Inferior parietal cortex (tissue), 1 donor: ENCODE measurements around the gene GRIK3.
"Not testable (repeated sequence)": the region's sequence is repeated elsewhere in the genome, so short reads cannot be mapped to it uniquely, and the experiment has no call there.

Experiments used
- DNase-seq: peaks from one replicate; pipeline ENCODE4 v3.0.0-alpha.2; 2016; ENCODE audit errors: extremely low spot score

The GRIK3 gene

DNA sequence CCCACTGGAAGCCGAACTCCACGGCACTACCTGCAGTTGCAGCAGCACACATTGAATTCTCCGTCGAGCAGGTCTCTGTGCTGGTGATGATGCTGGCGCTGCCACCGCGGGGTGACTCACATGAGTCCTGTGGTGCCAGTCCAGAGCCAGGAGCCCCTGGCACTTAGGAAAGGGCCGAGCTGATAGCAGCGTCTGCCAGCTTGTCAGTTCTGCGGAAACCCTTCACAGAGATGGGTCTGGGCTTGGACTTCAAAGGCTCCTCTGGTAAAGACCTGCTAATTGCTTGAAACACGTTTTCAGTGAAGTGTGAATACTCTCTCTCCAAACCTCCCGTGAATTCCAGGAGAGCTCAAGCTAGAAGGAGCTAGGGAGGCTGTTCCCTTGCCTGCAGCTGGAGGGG is 92.2 kb downstream of the GRIK3 start:
- DNase-seq: no peak

DNA sequence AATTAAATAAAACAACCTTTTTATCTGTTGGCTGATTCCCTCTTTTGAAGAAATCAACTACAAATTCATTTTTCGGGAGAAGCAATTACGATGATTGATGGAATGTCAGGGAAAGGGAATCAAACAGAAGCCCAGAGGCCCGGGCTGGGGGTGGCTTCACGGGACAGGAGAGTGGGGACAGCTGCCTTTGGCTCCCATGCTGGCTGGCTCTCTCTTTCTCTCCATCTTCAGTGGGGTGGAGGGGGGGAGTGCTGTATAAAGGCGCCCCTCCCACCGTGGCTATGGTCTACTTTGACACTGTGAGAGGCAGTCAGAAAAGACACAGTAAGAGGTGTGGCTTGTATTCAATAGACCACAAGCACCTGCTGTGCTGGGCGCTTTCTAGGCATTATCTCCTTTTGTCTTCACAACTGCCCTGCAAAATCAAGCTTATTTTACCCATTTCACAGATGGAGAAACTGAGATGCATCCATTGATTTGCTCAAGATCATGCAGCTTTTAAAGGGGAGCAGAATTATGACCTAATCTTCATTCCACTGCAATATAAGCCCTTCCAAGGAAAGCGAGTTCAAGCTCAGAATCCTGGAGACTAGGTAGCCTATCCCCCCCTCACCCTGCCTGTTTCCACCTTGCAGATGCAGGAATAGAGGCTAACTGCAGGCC is 92.9 kb downstream of the GRIK3 start:
- no peak for DNase-seq

DNA sequence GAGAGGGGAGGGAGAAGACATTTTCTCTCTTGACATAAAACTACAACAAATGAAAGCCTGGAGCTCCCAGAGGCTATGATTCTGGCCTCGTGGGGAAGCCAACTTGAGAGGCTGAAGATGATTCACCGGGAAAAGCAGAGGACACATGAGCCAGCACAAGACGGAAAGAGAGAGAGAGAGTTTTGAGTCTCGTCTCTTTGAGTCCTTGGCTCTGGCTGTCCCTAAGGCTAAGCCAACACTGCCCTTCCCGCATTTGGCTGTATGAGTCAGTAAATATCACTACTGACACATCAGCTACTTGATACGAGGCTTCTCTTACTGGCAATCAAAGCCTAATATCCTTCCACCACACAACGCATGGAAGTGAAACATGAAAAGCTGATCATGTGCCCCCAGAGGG is 95.5 kb downstream of the GRIK3 start:
- DNase-seq: no peak

DNA sequence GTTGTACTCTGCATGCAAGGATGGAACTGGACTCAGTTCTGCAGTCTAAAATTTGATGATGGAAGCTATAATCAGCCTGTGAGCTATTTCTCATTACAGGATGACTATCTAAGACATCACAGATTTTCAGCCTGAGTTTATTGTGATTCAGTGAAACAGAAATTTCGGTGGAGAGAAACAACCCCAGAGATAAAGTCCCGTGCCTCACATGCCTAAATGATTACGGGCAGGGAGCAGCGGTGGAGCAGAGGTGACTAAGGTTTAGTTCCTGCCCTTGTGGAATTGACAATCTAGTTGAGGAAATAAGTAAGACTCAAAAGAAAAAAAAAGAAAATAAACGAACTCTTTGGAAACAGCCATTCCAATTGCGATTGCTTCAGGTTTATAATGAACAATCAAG is 96.9 kb downstream of the GRIK3 start:
- DNase-seq: no peak

DNA sequence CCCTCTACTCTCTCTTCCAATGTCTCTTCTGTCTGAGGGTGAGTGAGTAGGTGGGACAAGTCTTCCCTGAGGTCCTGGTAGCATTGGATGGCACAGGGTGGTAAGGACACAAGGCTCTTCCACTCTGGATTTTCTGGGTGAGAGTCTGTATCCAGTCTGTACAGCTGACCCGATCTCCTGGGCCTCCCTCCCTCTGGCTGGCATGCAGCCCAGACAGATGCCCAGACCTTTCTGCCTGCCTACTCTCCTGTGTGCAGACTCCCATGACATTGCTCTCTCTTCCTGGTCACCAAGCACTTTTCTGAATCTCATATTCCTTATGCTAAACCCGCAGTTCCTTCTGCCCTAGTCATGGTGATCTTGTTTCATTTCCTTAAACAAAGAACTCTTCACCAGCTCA is 100.3 kb downstream of the GRIK3 start:
- no peak for DNase-seq

DNA sequence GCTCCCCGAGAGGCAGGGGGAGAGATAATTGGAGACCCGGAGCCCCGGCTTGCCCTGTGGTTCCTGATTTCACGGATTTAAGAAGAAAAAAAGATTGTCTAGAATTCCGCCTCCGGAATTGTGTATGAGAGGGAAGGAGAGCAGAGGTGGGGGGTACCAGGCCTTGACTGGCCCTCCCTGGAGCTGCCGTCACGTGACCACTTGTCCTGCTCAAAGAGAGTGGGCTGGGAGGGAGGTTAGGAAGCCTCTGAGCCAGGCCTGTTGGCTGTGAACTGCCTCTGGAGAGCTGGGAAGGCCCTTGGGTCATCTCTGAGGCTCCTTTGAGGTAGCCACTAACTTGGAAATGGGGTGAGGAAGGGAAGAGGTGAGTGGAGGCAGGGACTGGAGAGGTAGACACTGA is 106.5 kb downstream of the GRIK3 start:
- no peak for DNase-seq

DNA sequence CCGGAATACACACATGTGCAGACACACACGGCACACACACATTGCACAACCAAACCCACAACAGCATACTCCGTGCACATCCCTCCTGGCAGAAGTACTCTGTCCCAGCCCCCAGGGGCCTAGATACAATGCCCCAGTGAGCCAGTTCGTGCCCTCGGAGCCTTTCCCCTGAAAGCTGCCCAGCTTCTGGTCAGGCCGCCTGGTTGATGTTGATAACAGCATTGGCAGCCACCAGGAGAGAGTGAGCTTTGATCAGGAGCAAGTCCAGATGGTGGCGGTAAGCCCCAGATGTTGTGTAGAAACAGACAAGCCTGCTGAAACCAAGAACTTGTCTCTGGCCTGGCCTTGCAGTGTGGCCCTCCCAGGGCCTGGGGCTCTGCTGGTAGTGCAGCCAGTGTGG is 109.1 kb downstream of the GRIK3 start:
- no peak for DNase-seq

DNA sequence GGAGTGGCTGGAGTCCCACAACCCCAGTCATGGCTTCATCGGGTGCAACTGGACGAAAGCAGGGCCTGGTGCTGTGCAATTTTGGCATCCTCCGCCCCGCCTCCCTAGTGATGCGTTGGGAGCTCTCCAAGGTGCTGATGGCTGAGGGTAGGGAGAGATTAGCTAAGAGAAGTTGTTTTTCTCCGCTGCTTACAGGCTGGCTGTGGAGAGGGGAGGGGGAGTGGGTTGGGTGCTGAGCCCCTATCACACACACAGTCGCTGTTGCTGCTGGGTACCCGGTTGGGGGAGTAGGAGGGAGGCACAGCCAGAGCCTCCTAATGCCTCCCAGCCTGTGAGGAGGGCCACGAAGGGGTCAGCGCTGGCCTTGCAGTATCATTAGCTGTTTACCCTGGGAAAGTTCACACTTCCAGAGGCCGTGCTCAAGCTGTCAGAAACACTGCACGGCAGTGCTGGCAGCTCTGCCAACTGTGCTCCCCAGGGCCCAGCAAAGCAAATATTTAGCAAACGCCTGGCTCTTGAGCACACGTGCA is 110.0 kb downstream of the GRIK3 start:
- peak; percentile 50 for DNase-seq

DNA sequence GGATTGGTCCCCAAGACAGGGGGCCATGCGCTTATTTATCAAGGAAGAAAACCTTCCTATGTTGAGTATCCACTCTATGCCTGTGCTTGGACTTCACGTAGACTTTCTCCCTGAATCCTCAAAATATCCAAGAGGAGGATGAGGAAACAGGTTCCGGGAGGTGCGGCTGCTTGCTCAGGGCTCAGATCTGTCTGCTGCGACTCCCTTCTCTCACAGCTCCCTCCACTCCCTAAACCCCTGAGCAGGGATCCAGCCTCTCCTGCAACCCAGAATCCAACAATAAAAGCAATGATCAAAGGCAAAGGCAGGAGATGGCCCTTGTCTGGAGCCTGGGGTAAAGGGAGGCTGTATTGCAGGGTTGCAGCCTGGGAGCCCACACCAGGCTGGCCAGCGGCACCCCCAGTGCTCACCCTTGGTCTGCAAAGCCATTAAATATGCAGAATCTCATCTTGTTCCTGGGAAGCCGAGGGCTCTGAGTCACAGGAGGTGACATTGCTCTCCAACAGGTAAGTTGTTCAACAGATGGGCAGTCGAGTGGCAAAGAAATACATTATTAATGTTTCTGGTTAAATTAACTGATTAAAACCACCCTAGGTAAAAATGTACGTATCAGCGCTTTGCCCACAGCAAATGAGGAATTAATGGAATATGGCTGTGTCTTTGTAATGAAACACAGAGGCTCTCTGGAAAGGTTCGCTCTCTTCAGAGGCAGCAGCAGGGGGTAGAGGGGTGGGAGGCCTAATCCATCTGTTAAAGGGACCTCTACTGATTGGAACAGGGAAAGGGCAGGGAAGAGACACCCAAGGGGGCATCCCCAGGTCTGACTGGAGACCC is 111.5 kb downstream of the GRIK3 start:
- no peak for DNase-seq

DNA sequence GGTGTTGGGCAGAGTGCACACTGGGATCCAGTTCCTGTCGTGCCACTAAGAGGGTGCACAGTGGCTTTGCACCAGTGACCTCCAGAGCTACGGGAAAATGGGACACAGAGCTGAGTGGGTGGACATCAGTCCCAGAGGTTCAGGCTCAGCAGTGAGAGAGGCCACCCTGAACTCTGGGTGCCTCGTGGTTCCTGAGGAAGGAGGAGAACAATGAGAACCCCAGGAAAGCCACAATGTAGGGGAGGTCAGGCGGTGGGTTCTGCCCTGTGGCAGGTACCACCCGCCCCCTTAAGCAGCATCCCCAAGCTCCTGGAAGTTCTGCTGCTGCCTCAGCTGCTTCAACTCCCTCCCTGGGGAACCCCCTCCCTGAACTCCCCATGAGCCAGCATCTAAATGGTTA is 112.2 kb downstream of the GRIK3 start:
- no peak for DNase-seq

DNA sequence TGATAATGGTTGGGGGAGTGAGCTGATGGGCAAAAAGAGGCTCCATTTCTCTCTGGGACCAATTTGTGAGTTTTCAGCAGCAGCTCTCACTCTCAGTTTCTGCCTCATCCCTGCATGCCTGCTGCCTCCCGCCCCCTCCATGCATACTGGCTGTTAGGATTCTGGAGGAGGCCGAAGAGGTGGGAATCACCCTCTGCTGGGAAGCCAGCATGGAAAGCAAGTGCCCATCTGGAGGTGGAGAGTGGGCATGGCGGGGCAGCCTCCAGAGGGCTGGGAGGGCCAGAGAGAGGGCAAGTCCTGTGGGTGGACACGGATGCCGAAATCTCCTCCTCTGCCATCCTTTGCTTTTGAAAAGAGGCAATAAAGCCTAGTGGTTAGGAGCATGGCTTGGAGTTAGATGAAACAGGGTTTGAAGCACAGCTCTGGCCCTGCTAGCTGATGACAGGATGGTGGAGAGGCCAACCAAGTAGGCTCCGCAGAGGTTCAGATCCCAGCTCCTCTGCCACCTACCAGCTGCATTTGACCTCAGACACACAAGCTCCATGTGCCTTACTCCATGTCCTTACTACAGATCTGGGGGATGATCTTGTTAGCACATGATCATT is 113.4 kb downstream of the GRIK3 start:
- DNase-seq: no peak

DNA sequence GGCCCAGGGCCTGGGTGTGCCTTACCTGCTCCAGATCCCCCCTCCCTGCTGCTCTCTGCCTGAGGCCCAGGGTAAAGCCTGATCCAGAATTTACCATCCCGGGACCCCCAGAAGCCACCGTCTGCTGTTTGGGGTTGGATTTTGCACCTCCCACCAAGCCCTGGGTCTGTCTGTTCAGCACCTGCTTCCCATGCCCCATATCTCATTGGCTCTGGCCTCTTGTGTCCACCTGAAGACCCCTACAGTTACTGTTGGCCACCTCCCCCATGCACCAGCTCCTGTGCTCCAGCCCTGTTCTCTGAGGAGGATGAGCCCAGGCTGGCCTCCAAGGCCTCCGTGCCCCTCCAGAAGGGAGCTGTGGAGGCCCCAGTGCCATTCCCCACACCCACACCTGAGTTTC is 113.9 kb downstream of the GRIK3 start:
- DNase-seq: no peak

DNA sequence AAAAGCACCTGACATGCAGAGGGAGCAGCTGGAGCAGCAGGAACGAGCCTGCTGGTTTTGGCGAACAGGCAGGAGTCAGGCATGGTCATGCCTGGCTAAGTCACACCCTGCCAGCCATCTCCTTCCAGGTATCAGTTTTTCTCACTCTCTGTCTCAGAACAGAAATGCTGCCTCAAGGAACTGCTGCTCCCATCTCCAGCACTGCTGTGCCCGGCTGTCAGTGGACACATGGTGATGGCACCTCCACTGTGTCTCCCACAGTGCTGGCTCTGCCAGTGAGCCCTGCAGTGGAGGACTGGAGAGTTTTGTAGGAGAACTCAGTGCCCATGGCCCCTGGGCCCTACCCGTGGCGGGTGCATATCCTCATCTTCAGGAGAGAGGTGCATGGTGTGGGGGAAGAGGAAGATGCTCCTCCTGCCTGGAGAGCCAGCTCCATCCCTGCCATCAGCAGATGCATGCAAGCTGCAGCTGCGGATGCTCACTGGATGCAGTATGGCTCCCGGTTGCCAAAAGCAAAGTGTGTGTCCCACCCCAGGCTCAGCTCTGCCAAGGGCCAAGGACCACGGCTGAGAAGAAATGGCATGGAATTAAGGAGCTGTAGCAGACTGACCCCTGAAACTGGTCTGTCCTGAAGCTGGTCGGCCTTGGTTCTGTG is 114.7 kb downstream of the GRIK3 start:
- no peak for DNase-seq

DNA sequence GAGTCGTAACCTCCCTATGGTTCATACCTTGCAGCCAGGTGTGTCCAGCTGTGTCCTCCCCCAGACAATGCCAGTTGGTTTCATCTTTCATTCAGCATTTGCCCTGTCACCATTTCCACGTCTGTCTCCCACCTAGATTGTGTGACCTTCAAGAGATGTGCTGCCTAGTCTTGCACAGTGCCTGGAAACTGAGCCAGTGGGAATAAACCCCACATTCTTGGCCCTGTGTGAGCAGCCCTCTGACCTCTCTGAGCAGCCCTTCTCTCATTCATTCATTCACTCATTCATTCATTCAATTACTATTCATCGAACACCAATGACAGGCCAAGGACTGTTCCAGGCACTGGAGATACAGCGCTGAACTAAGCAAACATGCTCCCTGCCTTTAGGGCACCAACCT is 115.7 kb downstream of the GRIK3 start:
- no peak for DNase-seq

DNA sequence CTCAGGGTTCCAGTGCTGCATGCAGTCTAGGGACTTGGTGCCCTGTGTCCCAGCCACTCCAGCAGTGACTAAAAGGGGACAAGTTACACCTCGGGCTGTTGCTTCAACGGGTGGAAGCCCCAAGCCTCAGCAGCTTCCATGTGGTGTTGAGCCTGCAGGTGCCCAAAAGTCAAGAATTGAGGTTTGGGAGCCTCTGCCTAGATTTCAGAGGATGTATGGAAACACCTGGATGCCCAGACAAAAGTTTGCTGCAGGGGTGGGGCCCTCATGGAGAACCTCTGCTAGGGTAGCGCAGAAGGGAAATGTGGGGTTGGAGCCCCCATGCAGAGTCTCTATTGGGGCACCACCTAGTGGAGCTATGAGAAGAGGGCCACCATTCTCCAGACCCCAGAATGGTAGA is 117.8 kb downstream of the GRIK3 start:
- not testable (repeated sequence) for DNase-seq

DNA sequence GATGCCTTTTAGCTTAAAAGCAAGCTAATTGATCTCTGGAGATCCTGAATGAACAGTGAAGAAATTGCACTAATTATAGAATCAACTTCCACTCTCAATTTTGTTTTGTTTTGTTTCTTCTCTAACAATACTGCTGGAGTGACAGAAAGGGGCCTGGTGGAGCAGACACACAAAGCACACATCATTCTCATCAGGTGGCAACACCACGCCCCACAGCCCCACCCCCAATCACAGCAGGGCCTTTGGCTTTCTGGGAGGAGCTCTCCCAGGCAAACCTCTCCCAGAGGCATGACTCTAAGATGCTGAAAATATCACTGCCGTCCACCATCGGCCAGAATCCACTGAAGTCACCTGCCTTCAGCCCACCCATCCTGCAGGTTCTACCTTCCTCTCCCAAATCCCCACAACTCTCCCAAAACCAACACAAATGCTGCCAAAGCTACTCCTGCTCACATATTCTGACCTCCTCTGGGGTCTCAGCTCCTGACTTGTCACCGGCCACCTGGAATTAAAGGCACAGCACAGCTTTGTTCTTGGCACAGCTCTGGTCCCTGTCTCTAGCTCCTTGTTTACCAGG is 120.7 kb downstream of the GRIK3 start:
- no peak for DNase-seq

DNA sequence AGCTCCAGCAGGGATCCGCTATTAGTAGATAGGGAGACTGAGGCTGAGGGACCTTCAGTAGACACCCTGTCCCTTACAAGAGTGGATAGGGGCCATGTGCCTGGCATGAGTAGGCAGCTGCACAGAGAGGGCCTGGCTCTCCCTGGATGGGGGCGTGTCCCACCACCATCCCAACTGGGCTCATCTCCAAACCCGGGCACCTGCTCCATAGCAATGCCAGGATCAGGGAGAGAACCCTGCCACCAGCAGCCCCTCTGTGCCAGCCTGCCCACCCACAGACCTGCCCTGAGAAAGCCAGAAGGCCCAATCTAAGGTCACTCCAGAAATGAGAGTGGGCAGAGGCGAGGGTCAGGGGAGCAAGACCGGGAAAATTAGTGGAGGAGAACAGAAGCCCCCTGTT is 121.3 kb downstream of the GRIK3 start:
- DNase-seq: no peak

DNA sequence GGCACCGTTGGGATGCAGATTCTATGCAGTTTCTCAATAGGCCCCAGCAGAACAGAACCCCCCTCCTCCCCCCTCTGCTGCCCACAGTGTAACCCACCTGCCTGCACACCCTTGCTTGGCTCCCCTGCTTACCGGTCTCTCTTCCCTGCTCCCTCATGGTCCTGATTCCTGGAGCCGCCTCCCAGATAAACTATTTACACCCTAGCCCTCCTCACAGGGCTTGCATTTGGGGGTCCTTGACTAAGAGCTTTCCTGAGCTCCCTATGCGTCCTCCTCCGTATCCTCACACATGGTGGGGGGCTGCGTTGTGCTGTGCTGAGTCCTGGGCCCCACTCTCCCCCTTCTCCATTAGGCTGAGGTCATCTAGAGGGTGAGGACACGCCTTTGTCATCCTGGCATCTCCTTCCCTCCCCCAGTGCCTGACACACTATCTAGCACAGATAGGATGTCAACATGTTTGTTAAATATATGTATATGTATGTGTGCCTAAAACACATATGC is 121.9 kb downstream of the GRIK3 start:
- no peak for DNase-seq

DNA sequence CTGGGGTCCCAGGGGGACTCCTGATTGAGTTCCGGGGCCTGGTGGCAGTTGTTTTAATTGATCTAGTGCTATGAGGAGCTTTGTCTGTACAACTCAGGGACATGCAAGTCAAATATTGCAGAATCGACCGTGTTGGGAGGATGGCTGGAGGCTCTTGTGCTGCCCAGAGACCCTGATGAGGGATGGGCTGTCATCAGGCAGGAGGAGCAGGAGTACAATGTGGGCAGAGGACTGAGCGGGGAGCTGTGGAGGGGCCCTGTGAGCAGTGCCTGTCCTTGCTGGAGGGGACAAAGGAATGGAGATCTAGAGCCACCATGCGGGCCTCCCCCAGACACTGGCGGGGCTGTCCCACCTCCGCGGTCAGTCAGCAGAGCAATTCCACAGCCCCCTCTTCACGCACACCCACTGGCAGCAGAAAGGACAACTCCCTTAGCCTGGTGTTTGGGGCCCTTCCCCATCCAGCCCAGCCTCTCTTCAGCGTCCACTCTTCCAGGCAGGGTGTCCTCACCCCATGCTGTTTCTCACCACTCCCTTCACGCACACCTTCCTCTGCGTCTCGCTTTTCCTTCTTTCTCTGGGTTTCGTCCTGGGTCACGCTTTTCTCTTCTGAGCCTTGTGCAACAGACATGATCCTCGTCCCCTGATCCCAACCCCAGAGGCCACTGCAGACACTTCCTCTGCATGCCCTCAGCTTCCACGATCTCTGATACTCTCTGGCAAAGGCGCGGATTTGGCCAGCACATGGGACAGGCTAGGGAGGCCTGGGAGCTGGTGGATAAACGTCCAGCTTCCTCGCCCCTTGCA is 122.6 kb downstream of the GRIK3 start:
- DNase-seq: no peak

DNA sequence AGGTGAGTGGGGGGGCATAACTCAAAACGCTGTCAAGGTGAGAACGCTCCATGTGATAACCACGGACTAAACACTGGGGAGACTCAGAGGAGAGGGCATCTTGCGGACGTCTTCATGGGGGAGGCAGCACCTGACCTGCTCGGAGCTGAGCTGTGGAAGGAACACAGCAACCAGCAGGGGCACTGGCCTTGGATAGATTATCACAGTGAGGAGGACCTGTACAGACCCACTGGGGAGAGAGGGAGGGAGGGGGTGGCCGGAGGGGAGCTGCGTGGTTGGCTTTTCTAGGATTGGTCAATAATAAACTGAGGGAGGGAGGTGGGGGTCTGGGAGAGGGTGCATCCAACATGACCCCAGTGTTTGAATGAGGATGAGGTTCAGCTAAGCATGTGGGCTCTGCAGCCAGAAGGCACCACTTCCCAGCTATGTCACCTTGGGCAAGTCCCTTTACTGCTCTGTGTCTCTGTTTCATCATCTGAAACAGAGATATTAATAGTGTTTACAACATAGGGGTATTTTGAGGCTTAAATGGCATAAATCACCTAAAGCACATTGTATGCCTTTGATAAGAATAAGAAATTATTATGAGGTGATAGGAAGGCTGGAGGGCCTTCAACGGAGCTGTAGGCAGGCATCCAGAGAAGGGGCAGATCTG is 123.3 kb downstream of the GRIK3 start:
- no peak for DNase-seq
